M059J (cell line): Measurements from ENCODE around the gene ODF2. TPM values are rescaled to one million over a fixed set of nuclear protein-coding genes. Genes with fewer than 3 reads are reported as not detected.

Source experiments
- DNase-seq: peaks from one replicate; pipeline ENCODE4 v3.0.0-alpha.2; 2012; ENCODE audit warnings: low read depth
- total RNA-seq: library from RNA; depleted of rRNA; stranded (reverse); fragments of >200 nt; shearing (Covaris generic); gene quantifications from 2 replicates; pipeline ENCODE4 v1.2.3, GENCODE V29; 2014; rRNA removed

The ODF2 gene
- total RNA-seq, 1 experiment from 2014 or later = 56.5 TPM

DNA sequence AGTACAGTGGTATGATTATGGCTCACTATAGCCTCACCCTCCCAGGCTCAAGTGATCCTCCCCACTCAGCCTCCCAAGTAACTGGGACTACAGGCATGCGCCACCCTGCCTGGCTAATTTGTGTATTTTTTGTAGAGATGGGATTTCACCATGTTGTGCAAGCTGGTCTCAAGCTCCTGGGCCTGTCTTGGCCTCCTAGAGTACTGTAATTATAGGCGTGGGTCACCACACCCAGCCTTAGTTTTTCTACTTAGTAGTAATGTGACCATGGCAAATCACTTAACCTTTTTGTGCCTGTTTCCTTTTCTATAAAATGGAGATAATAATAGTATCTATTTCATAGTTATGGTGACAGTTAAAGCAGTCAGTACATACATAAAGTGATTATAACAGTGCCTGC, 70.9 kb downstream of the ODF2 start:
- DNase-seq = no peak

DNA sequence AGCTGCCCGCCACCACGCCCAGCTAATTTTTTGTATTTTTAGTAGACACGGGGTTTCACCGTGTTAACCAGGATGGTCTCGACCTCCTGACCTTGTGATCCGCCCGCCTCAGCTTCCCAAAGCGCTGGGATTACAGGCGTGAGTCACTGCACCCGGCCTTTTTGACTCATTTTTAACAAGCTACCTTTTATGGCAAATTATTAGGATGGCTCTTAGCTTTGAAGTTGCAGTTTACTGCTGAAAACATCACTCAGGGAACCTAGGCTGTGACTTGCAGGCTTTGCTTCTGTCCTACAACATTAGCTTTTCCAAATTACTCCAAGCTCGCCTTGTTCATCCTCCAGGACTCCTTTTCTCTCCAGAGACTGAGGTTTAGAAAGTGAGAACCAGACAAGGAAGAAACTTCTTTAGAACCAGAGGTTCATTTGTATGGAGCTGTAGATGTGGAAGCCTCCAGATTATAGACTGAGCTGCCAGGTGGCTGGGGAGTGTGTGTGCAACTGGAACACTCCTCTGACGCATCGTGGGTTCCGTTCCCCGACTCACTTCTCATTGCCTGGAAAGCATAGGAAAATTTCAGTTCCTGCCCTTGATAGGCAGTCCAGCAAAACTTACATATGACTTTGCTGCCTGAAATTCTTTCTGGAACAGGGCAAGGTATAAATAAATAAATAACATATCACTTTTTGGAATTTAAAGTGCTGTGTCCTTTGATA, 72.8 kb downstream of the ODF2 start:
- DNase-seq = peak; percentile 85

DNA sequence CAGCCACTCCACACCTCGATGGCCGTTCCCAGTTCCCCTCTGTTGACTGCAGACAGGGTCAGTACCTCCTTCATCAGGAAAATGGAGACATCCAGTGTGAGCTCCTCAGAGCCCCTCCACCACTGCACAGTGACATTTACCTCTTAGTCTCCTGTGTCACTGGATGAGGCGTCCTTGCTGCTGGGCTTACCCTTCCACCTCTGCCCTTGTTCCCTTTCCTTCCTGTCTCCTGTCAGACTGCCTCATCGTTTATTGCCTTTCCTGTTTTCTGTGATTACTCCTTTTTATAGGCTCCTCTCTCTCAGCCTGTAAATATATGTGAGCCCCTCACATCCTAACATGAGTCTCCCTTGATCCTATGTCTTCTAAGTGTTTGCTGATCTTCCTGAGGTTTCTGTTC, 73.4 kb downstream of the ODF2 start:
- DNase-seq = peak; percentile 15

DNA sequence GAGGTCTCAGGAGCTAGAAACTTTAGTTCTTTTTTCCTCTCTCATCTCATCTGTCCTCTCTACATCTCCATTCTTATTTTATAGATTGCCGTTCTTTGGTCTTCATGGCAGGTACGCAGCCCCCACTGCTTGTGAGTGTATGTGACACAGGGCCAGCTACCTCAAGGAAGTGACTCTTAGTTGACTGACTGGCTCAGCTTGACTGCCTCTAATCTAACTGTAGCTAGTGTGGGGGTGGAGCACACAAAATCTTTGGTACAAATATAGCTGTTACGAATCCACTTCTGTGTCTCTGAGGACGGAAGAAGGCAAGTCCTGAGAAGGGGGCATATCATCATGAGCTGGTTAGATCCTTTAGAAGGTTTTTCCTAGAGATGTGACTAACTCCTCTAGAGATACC, 76.8 kb downstream of the ODF2 start:
- DNase-seq = no peak

DNA sequence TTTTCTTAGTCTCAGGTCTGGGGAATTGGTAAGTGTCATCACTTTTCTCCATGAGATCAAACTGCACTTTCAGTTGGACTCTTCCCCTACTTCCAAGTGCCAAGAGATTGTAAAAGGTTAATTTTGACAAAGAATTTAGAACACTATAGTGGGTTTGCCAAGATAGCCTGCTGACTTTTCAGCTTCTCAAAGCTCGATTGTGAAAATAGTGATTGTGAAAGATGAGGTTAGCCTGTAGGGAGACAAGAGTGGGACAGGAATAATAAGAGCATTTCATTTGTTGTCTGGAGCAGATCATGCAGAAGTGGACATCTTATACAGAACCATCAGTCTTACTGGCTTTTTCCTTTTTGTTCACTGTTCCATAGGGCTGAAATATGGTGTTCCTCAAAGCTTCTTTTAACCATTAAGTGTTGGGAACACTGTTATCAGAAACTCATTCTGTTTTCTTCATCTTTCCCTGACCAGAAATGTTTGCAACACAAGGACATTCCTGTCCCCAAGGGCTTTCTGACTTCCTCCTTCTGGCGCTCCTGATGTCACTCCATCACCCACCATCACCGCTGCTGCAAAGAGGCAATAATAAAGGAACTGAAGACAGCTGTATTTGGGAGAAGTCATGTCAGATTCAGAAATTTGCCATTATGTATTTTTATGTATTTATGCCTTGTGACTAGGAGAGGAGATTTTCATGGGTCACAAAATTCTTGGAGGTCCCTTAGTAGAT, 85.0 kb downstream of the ODF2 start:
- DNase-seq = no peak

DNA sequence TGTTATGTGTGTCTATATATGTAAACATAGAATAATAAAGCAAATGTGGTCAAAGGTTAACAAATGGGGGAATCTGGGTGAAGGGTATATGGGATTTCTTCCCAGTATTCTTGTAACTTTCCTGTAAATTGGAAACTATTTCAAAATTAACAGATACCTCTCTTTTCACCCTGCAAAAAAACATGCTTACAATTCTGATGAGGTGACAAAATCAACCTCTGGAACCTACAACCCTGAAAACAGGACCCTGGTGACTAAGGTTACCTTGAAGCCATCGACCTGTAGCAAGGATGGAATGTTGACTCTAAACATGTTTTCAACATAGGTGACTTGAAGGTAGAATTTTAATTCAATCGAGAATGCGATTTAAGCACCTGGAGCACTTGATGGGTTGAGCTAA, 90.7 kb downstream of the ODF2 start:
- DNase-seq = no peak

DNA sequence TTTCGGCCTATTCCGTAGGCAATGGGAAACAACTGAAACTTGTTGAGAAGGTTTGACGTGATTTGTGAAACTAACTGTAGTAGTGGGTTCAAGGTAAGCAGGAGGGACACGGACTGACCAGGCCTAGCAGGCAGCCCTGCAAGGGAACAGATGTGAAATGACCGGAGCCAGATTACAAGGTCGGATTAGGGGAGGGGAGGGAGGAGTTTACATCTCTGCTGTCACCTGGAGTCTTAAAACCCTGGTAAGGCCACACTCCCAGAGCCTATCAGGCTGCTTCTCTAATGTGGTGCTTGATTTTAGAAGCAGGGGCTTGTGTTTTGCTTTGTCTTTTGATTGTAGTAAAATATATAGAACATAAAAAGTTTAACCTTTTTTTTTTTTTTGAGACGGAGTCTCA, 93.1 kb downstream of the ODF2 start:
- no peak for DNase-seq

DNA sequence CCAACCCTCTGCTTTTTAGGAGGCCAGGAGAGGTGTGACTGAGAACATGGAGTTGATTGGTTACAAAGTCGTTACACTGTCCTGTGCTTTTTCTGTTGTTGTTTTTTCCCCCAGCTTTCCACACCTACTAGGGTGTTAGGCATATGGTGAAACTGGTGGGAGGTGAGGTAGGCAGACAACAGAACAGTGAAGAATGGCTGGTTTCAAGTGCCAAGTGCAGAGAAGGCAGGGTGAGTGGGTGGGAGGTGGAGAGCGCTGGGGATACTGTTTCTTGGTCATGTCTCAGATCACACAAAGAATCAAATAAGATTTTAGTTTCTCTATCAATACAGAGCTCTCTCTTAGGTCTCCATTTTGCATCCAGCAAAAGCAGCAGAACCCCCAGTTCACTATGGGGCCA, 94.4 kb downstream of the ODF2 start:
- DNase-seq = no peak

Other genes with a start within 250 kb of the ODF2 start
- 82.9 and 119 TPM in 2 replicates for gene GOLGA2, start 180.0 kb upstream of the ODF2 start, total RNA-seq
- gene SWI5, start 179.7 kb upstream of the ODF2 start, total RNA-seq = 61.4 and 68.8 TPM in 2 replicates
- gene TRUB2, start 133.6 kb upstream of the ODF2 start, total RNA-seq = 12.4 and 19.2 TPM in 2 replicates
- 54.8 and 59.2 TPM in 2 replicates for gene COQ4, start 133.2 kb upstream of the ODF2 start, total RNA-seq
- gene SLC27A4, start 115.5 kb upstream of the ODF2 start, total RNA-seq = 21.3 and 23.7 TPM in 2 replicates
- 40.8 and 50.7 TPM in 2 replicates for gene URM1, start 84.6 kb upstream of the ODF2 start, total RNA-seq
- gene CERCAM, start 35.1 kb upstream of the ODF2 start, total RNA-seq = 15.5 and 24.1 TPM in 2 replicates
- 48.2 and 61.4 TPM in 2 replicates for gene GLE1, start 48.7 kb downstream of the ODF2 start, total RNA-seq
- 116 and 198 TPM in 2 replicates for gene SPTAN1, start 96.6 kb downstream of the ODF2 start, total RNA-seq
- 94.7 and 137 TPM in 2 replicates for gene DYNC2I2, start 200.8 kb downstream of the ODF2 start, total RNA-seq
- 430 and 608 TPM in 2 replicates for gene SET, start 233.2 kb downstream of the ODF2 start, total RNA-seq
- gene PKN3, start 246.5 kb downstream of the ODF2 start, total RNA-seq = 3.5 and 7.4 TPM in 2 replicates